Stimulated activated CD4-positive, alpha-beta T cell treated with anti-CD3 and anti-CD28 coated beads, Interleukin-4, amount 100 ng/mL, for 24 hours (primary cell): Measurements from ENCODE around the gene U2AF1L4.
A peak's percentile ranks its signal among the peaks of the same experiment; 100 is the strongest.

Source experiments
- DNase-seq: peaks from one replicate; pipeline ENCODE4 v3.0.0-alpha.2; 2020

U2AF1L4 gene

GRCh38 chr19:35723671-35724070 is 21.5 kb downstream of the U2AF1L4 start:
- no peak for DNase-seq

GRCh38 chr19:35722897-35723296 is 22.3 kb downstream of the U2AF1L4 start:
- DNase-seq, result no peak

- no peak for DNase-seq
Measured at GRCh38 chr19:35722461-35722860, 22.8 kb downstream of the U2AF1L4 start.

- DNase-seq, result no peak
Measured at GRCh38 chr19:35721374-35721773, 23.8 kb downstream of the U2AF1L4 start.

GRCh38 chr19:35720648-35721047 is 24.6 kb downstream of the U2AF1L4 start:
- DNase-seq, result no peak

- DNase-seq, result no peak
Measured at GRCh38 chr19:35720163-35720524, 25.1 kb downstream of the U2AF1L4 start.

GRCh38 chr19:35719402-35720162 is 25.6 kb downstream of the U2AF1L4 start:
- DNase-seq, result no peak

GRCh38 chr19:35718345-35719041 is 26.7 kb downstream of the U2AF1L4 start:
- DNase-seq, result peak; percentile 60

GRCh38 chr19:35717665-35718344 is 27.4 kb downstream of the U2AF1L4 start, which contains the start of gene KMT2B:
Gene KMT2B (plus strand): TSS chr19:35718003. CDS start chr19:35718019, 16 bp downstream.
- no peak for DNase-seq

GRCh38 chr19:35716801-35717664 is 28.2 kb downstream of the U2AF1L4 start:
- peak; percentile 97 for DNase-seq

GRCh38 chr19:35715981-35716800 is 29.0 kb downstream of the U2AF1L4 start:
- DNase-seq, result peak; percentile 25

GRCh38 chr19:35715355-35715809 is 29.8 kb downstream of the U2AF1L4 start:
- no peak for DNase-seq

- DNase-seq, result no peak
Measured at GRCh38 chr19:35714601-35715354, 30.4 kb downstream of the U2AF1L4 start.

GRCh38 chr19:35713904-35714495 is 31.2 kb downstream of the U2AF1L4 start:
- DNase-seq, result no peak

- DNase-seq, result no peak
Measured at GRCh38 chr19:35713506-35713850, 31.7 kb downstream of the U2AF1L4 start.

GRCh38 chr19:35712567-35713505 is 32.4 kb downstream of the U2AF1L4 start:
- DNase-seq, result peak; percentile 68

GRCh38 chr19:35710784-35711723 is 34.2 kb downstream of the U2AF1L4 start:
- DNase-seq, result peak; percentile 70

- DNase-seq, result no peak
Measured at GRCh38 chr19:35708391-35708790, 36.8 kb downstream of the U2AF1L4 start.
